HG03520 (cell line): ENCODE results near the gene ARHGAP36.
A peak's percentile ranks its signal among the peaks of the same experiment; 100 is the strongest.

Source experiments
- ATAC-seq: cut with Tn5 transposase; IDR thresholded peaks from one replicate; pipeline ENCODE4 v1.9.1; 2021; ENCODE audit warnings: mild to moderate bottlenecking, moderate library complexity; ENCODE audit not compliant: unreplicated experiment

ARHGAP36 gene

DNA sequence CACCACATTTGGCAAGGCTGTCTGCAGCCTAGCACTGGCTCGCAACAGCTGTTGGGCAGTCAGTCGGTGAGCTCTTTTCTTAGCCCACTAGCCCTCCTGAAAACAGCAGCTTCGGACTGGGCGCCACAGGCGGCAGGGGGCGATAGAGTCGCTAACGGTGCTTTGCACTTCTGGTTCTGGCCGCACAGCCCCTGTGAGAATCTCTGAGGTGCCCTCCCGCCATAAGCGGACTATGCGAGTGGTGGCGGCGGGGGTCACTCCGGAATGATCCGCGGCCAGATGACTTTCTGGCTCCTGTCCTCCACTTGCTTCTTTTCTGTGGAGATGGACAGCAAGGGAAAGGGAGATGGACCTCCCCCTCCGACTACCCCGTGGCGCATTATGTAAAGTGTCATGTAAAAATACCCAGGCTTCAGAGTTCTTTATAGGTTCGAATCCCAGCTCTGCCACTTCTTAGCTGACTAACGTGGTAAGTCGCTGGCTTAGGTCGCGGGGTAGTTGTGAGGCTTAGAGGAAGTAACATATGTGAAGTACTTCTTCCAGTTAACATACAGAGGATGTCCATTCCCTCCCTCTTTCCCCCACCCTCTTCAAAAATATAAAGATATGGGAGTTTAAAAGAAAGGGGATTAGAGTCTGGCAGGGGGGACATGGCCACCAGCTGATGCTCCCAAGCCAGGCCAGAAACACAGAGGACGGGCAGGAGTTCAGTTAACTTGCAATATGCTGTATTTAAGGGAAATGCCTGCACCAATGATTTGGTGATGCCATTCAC is 11.0 kb downstream of the ARHGAP36 start:
- peak; percentile 56 for ATAC-seq

DNA sequence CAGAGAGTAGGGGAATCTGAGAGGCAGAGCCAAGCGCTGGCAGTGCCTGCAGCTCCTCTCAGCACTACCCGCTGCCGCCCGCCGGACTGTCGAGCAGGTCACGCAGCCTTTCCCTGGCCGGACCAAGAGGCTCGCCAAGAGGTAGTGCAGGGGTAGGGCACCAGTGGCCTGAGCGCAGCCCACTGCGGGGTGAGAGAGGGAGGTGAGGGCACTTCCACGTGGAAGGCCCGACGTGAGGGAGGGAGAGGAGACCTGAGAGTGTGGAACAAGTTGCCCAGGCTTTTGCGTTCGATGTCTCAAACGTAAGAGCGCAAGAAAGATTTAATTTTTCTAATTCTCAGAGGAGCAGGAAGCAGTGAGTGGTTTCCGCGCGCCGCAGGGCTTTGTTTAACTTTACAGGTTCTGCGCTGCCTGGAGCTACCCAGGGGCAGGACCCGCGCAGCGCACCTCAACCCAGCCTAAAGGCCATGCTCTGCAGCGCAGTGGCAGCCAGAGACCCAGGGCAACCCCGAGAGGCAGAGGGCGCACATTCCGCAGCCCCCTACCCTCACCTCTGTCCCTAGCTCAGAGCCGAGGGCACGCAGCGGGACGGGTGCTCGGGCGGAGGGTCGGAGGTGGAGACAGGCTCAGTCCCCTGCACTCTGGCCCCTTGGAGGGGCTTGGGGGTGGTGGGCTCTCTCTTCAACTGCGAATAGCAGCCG is 14.9 kb downstream of the ARHGAP36 start:
- no peak for ATAC-seq

DNA sequence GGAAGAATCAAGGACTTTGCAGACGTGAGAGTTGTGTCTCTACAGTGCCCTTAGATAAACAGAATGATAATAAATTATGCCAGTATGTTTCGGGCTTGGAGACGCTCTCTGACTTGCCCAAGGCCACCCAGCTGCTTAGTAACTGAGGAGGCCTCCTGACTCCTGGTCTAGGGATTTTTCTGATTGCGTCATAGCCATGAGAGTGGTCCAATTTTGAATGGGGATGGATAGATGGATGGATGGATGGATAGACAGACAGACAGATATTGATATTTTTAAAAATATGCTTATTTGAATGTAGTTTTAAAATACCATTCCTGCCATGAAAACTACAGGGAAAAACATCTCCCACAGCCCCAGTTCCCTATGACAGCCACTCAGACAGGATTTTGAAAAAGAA is 15.5 kb downstream of the ARHGAP36 start:
- no peak for ATAC-seq

DNA sequence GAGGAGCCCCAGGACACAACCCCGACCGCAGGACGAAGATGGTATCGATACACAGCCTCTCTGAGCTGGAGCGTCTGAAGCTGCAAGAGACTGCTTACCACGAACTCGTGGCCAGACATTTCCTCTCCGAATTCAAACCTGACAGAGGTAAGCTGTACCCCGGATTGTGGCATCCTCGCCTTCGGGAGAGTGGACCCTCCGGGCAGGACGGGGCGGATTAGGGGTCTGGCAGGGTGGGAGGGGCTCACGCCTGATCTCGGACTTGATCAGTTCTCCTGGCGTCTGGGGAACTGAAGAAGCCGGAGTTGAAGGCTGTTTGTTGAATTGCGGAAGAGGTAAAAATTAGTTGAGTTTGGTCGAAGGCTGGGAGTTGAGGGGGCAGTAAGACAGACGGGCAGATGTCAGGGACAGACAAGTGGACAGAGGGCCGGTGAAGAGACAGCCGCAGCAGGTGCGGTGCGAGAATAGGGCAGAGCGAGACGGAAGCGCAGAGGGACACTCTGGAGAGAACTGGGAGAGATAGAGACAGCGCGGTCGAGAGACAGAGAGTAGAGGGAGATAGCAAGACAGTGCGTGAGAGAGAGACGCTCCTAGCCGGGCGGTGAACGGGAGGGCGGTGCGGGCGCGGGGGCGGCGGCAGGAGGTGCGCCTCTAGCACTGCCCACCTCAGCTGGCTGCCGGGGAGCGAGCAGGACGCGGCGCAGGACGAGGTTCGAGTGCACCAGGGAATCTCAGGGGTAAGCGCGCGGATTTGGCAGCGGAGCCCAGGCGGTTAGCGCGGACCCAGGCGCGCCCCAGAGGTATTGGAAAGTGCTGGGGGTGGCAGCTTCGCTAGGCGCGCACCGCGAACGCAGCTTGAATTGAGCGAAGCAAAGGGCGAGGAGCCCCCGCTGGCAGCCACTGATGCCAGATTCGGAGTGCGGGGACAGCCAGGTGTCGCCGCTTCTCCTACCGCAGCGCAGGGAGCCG is 23.9 kb downstream of the ARHGAP36 start:
- no peak for ATAC-seq

DNA sequence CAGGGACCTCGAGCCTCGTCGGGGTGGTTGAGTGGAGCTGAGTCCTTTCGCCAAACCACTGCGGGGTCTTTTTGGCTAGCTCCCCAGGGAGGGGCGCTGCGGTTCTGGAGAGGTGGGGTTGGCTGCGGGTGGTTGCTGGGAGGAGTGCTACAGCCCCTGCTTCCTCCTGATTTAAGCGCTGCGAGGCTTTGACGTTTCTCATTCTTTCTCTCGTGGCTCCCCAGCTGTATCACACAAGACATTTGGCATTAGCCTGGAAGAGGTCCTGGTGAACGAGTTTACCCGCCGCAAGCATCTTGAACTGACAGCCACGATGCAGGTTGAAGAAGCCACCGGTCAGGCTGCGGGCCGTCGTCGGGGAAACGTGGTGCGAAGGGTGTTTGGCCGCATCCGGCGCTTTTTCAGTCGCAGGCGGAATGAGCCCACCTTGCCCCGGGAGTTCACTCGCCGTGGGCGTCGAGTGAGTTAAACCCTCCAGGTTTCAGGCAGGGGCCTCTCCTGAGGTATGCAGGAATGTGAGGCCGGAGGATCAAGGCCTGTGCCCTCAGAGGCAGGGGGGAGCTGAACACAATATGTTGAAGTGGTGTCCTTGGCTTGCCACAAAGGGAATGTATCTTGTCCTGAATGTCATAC is 25.5 kb downstream of the ARHGAP36 start:
- ATAC-seq = no peak

DNA sequence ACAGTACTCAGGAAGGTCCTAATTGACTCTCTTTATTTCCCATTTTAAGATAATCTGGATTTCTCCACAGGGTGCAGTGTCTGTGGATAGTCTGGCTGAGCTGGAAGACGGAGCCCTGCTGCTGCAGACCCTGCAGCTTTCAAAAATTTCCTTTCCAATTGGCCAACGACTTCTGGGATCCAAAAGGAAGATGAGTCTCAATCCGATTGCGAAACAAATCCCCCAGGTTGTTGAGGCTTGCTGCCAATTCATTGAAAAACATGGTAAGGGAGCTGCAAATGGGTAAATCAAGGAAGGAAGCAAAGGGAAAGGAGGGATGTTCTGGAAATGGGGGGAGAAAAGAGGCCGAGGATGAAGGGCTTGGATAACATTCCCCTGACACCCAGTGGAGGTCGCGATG is 26.0 kb downstream of the ARHGAP36 start:
- ATAC-seq = no peak

DNA sequence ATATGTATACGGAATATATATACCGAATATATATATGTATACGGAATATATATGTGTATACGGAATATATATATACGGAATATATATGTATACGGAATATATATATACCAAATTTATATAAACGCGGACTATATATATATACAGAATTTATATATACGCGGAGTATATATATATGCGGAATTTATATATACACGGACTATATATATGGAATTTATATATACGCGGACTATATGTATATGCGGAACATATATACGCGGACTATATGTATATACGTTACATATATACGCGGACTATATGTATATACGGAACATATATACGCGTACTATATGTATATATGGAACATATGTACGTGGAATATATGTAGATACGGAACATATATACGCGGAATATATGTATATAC is 78.6 kb downstream of the ARHGAP36 start:
- no peak for ATAC-seq

DNA sequence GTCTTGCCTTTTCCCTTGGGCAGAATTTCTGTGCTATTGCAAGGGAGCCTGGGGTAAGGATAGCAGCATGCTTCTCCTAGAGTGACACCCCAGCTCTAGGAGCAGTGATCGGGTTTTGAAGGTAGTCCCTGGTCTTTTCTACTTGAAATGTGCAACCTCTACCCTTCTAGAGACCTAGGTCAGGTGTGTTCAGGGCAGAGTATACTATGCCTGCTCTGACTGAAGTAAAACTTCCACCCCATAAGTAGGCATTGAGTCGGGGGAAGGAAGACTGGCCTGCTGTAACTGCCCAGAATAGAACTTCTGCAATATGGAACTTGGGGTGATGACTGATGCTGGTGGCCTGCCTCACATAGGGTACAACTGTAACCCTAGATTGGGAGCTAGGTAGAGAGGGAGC is 80.9 kb downstream of the ARHGAP36 start:
- ATAC-seq = peak; percentile 56
